Spleen (tissue), 11 donors: ENCODE measurements around the gene S100A13. TPM values are rescaled to one million over a fixed set of nuclear protein-coding genes. Genes with fewer than 3 reads are reported as not detected.

Source experiments
- DNase-seq: peaks from one replicate; pipeline ENCODE4 v3.0.0-alpha.2; 2020
- H3K27ac ChIP-seq, 8 donors: fragments of 200-600 bp; sonication (generic) in 7 of 8; 1 replicate in 4 of 8; 2 replicates in 4 of 8; pipeline versions ENCODE4 v1.5.0 to v1.8.0; 2016 to 2021; ENCODE audit warnings: inconsistent platforms in 4 of 8, mild to moderate bottlenecking in 4 of 8, moderate library complexity in 1 of 8
- H3K27me3 ChIP-seq, 7 donors: fragments of 200-600 bp; sonication (generic) in 6 of 7; replicated peaks in 1 of 7; 1 replicate in 4 of 7; 2 replicates in 3 of 7; pipeline versions ENCODE4 v1.5.0 to v1.8.0; 2016 to 2021; ENCODE audit warnings: inconsistent platforms in 3 of 7, mild to moderate bottlenecking in 1 of 7
- H3K36me3 ChIP-seq, 6 donors: fragments of 200-600 bp; sonication (generic) in 5 of 6; 1 replicate in 4 of 6; 2 replicates in 2 of 6; pipeline versions ENCODE4 v1.5.0 to v1.8.0; 2016 to 2021; ENCODE audit warnings: inconsistent platforms in 2 of 6
- H3K4me1 ChIP-seq, 6 donors: fragments of 200-600 bp; sonication (generic) in 5 of 6; 1 replicate in 3 of 6; 2 replicates in 3 of 6; pipeline versions ENCODE4 v1.5.0 to v1.8.0; 2016 to 2021; ENCODE audit warnings: inconsistent platforms in 3 of 6
- H3K4me3 ChIP-seq, 8 donors: fragments of 200-600 bp; sonication (generic) in 7 of 8; 1 replicate in 4 of 8; 2 replicates in 4 of 8; pipeline versions ENCODE4 v1.5.0 to v1.8.0; 2016 to 2021; ENCODE audit warnings: inconsistent platforms in 4 of 8, mild to moderate bottlenecking in 4 of 8, moderate library complexity in 2 of 8
- H3K9me3 ChIP-seq, 8 donors: fragments of 200-600 bp; sonication (generic) in 7 of 8; 1 replicate in 4 of 8; 2 replicates in 4 of 8; pipeline versions ENCODE4 v1.5.0 to v1.8.0; 2016 to 2021; ENCODE audit warnings: inconsistent platforms in 4 of 8
- CTCF ChIP-seq, 11 experiments: fragments of 200-600 bp in 7 of 11; fragments of 450-650 bp in 4 of 11; sonication (generic) in 4 of 11; IDR thresholded peaks in 8 of 11; conservative IDR thresholded peaks in 3 of 11; 1 replicate in 7 of 11; 2 replicates in 4 of 11; pipeline versions ENCODE4 v1.4.0 to v1.8.0; 2016 to 2021; ENCODE audit warnings: antibody characterized with exemption in 11 of 11, inconsistent platforms in 4 of 11, mild to moderate bottlenecking in 1 of 11
- POLR2A ChIP-seq, 3 donors: fragments of 450-650 bp; IDR thresholded peaks; one replicate each; pipeline ENCODE4 v1.5.1; 2017; ENCODE audit warnings: antibody characterized with exemption in 3 of 3, mild to moderate bottlenecking in 1 of 3
- POLR2AphosphoS5 ChIP-seq, 3 donors: sonication (generic); formaldehyde crosslinking; IDR thresholded peaks; one replicate each; pipeline ENCODE4 v1.5.1; 2017; ENCODE audit warnings: antibody characterized with exemption in 3 of 3
- WGBS, 5 donors: extraction: QIAGEN DNeasy Blood & Tissue Kit in 3 of 5; methylation state at CpG; one replicate each; pipeline versions ENCODE4 v1.1.5 to v1.1.7; 2013 to 2018; 5-methylcytosine and 5-hydroxymethylcytosine counted together
- intact Hi-C: fragments of 100-400 bp; cut with DNase I; formaldehyde crosslinking; loops from one replicate; pipeline ENCODE4 v1.15.0; 2023; ENCODE audit warnings: low total_unique reads
- polyA plus RNA-seq, 3 donors: library from polyadenylated mRNA; stranded (reverse); fragments of 200-250 nt; gene quantifications; one replicate each; pipeline ENCODE4 v1.2.1, GENCODE V29; 2013
- total RNA-seq, 7 donors: library from RNA; depleted of rRNA in 3 of 7; stranded (reverse); fragments of >200 nt in 3 of 7; fragmentation: NEBNext Ultra II Directional in 4 of 7; extraction: Animal tissue kit (Norgen Biotek cat#: 25700) in 4 of 7; gene quantifications; one replicate each; pipeline versions ENCODE4 v1.1.0 to v1.2.1, GENCODE V29; 2016 to 2021
- donor health status: healthy with polysubstance abuse.
- donor health status: DM: no; HTN: no; CAD: no; lungs with moderate emphysema.
- donor health status: DM: no; HTN: no; CAD: no.
- donor health status: Bipolar disorder and iron deficiency.
- donor health status: healthy.
- donor health status: DM: no; HTN: no; CAD: no.
- donor health status: DM: yes; HTN: yes; CAD: no.

S100A13 gene
- total and polyA plus RNA-seq, 10 donors, result 48.8 to 146 (median 75.5) TPM

- no peak for DNase-seq
- intact Hi-C loops, result no loop called here
- H3K36me3 ChIP-seq, result peaks cover 0 to 37% (median 29%) of the 10 kb centered on the region in 6 donors
- H3K9me3 ChIP-seq, result no peaks in the 10 kb centered on the region
- no peaks in the 10 kb centered on the region for H3K27me3 ChIP-seq
- peaks cover 0 to 47% (median 22%) of the 10 kb centered on the region in 6 donors for H3K4me1 ChIP-seq
- no peak for TF ChIP-seq CTCF (IDR thresholded peaks at IDR 0.05 in 8 of 11, conservative IDR thresholded peaks at IDR 0.05 in 3 of 11)
- peak in 1 of 3 donors; percentile 24 for TF ChIP-seq POLR2AphosphoS5 (IDR thresholded peaks at IDR 0.05)
- TF ChIP-seq POLR2A (IDR thresholded peaks at IDR 0.05), result no peak
- H3K27ac ChIP-seq, result peak overlapping the region in 2 of 8 donors; percentile 5 to 53
- 46 to 80% (median 58%) methylated on average over 3 of the region's 3 CpGs for WGBS, 5 donors
- H3K4me3 ChIP-seq, result no peak overlapping the region
These were observed 22.0 kb upstream of the S100A13 start for GRCh38 chr1:153649137-153649862.

- Histone ChIP-seq H3K27me3 (no peaks in the 10 kb centered on the region), H3K4me1 (peaks cover 0 to 54% (median 20%) of the 10 kb centered on the region in 6 donors), H3K9me3 (no peaks in the 10 kb centered on the region), H3K4me3 (no peak overlapping the region), H3K36me3 (peaks cover 0 to 49% (median 41%) of the 10 kb centered on the region in 6 donors), H3K27ac (peak overlapping the region in 1 of 8 donors; percentile 24)
- WGBS, 5 donors, result 74 to 92% (median 89%) methylated on average over 10 of the region's 10 CpGs
- intact Hi-C loops, result no loop called here
- DNase-seq, result no peak
- TF ChIP-seq POLR2AphosphoS5 (IDR thresholded peaks at IDR 0.05) (peak; percentile 50 to 61 (median 60)), CTCF (IDR thresholded peaks at IDR 0.05 in 8 of 11, conservative IDR thresholded peaks at IDR 0.05 in 3 of 11) (no peak)
These were observed 20.8 kb upstream of the S100A13 start for GRCh38 chr1:153648000-153648643.

GRCh38 chr1:153647346-153647714 is 20.0 kb upstream of the S100A13 start:
- no peak for DNase-seq
- H3K36me3 ChIP-seq, result peaks cover 0 to 57% (median 49%) of the 10 kb centered on the region in 6 donors
- no peaks in the 10 kb centered on the region for H3K9me3 ChIP-seq
- WGBS, 5 donors, result 57 to 70% (median 62%) methylated on average over 2 of the region's 2 CpGs
- TF ChIP-seq POLR2AphosphoS5 (IDR thresholded peaks at IDR 0.05), result peak in 2 of 3 donors; percentile 35 to 82
- no peak for TF ChIP-seq POLR2A (IDR thresholded peaks at IDR 0.05)
- H3K4me3 ChIP-seq, result no peak overlapping the region
- intact Hi-C loops, result no loop called here
- no peaks in the 10 kb centered on the region for H3K27me3 ChIP-seq
- H3K4me1 ChIP-seq, result peaks cover 0 to 53% (median 17%) of the 10 kb centered on the region in 6 donors
- peak overlapping the region in 4 of 8 donors; percentile 5 to 64 (median 46) for H3K27ac ChIP-seq

- H3K4me1 ChIP-seq, result peaks cover 0 to 58% (median 19%) of the 10 kb centered on the region in 6 donors
- H3K27ac ChIP-seq, result peak overlapping the region in 4 of 8 donors; percentile 5 to 64 (median 46)
- peaks cover 0 to 62% (median 54%) of the 10 kb centered on the region in 6 donors for H3K36me3 ChIP-seq
- 67 to 80% (median 73%) methylated on average over 5 of the region's 5 CpGs for WGBS, 5 donors
- TF ChIP-seq POLR2A (IDR thresholded peaks at IDR 0.05) (no peak), CTCF (IDR thresholded peaks at IDR 0.05 in 8 of 11, conservative IDR thresholded peaks at IDR 0.05 in 3 of 11) (no peak), POLR2AphosphoS5 (IDR thresholded peaks at IDR 0.05) (no peak)
- no peak overlapping the region for H3K4me3 ChIP-seq
- intact Hi-C loops, result no loop called here
- no peaks in the 10 kb centered on the region for H3K9me3 ChIP-seq
- no peak for DNase-seq
- no peaks in the 10 kb centered on the region for H3K27me3 ChIP-seq
These were observed 19.5 kb upstream of the S100A13 start for GRCh38 chr1:153646672-153647345.
